ENCODE results near the gene MOB1A.

DNA sequence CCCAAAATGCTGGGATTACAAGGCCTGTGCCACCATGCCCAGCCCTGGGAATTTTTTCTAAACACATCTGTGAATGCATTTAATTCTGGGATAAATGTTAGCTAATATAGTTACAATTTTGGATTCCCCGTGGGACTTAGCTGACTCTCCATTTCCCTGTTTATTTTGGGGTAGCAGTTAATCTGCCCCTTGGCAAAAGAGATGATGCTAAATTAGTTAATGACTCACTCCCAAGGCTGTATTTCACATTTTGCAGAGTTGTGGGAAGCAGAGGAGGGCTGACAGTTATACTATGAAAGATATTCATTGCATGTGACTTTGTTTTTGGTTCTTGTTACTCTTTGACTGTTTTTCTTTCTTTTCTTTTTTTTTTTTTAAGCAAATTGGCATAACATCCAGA, 22.9 kb upstream of the MOB1A start:
- TF ChIP-seq CTCF (IDR thresholded peaks at IDR 0.05) (no peak), POLR2A (IDR thresholded peaks at IDR 0.05) (no peak), POLR2AphosphoS5 (IDR thresholded peaks at IDR 0.05) (no peak)

Data from upper lobe of left lung (tissue), 4 donors.